K562 (cell line): ENCODE data around the gene LMO7. TPM values are rescaled to one million over a fixed set of nuclear protein-coding genes. Genes with fewer than 3 reads are reported as not detected.

Source experiments
- ATAC-seq: fragments of 200-7000 bp; cut with Tn5 transposase; 3 replicates; pipeline ENCODE4 v1.9.1; 2020; ENCODE audit warnings: moderate library complexity
- BruUV-seq: library from RNA; stranded (reverse); fragments of 400-500 nt; replicated peaks from 2 replicates; lab custom pipeline; 2021; lab: Mats Ljungman, UMichigan
- CTCF ChIA-PET: fragments of 300-600 bp; formaldehyde crosslinking; extraction: SDS; loops from one replicate; lab custom pipeline; 2021; ENCODE audit warnings: low intra/inter-chr PET ratio; lab: Yijun Ruan, JAX
- POLR2A ChIA-PET: fragments of 300-600, 350-650 bp; sonication (Branson Sonifier 250); formaldehyde crosslinking; extraction: SDS; loops from one replicate; lab custom pipeline; 2021; ENCODE audit warnings: antibody characterized with exemption, inconsistent platforms; lab: Yijun Ruan, JAX
- DNase-seq, 4 experiments: peaks; one replicate each; pipeline versions ENCODE4 v3.0.0 to v3.0.0-alpha.2; 2011 to 2018; ENCODE audit warnings: low spot score in 3 of 4, mixed read lengths in 3 of 4; ENCODE audit errors: extremely low read depth in 1 of 4
- FAIRE-seq: peaks from 2 replicates; lab custom pipeline; 2011; peaks lifted over from hg19 to GRCh38; lab: Jason Lieb, UNC
- H2AFZ ChIP-seq: 2 replicates; pipeline ENCODE4 v1.6.0; 2011; ENCODE audit warnings: low read depth, low read length, control low read depth, inconsistent platforms
- H3K27ac ChIP-seq: fragments of 200-600 bp; 3 replicates; pipeline ENCODE4 v1.8.0; 2011; ENCODE audit warnings: low read depth, mild to moderate bottlenecking, control low read depth, inconsistent platforms, low read length, moderate library complexity, mixed read lengths; ENCODE audit errors: extremely low read depth
- H3K27me3 ChIP-seq, 2 experiments: fragments of 300-600 bp in 1 of 2; 2 replicates in 1 of 2; 3 replicates in 1 of 2; pipeline versions ENCODE4 v1.6.0 to v1.8.0; 2011; ENCODE audit warnings: inconsistent platforms in 2 of 2, low read length in 2 of 2, mild to moderate bottlenecking in 1 of 2, mixed read lengths in 1 of 2, moderate library complexity in 1 of 2; ENCODE audit not compliant: control insufficient read depth in 2 of 2, insufficient read depth in 2 of 2
- H3K36me3 ChIP-seq: fragments of 300-600 bp; 3 replicates; pipeline ENCODE4 v1.8.0; 2011; ENCODE audit warnings: mild to moderate bottlenecking, low read length, inconsistent platforms; ENCODE audit not compliant: control insufficient read depth, insufficient read depth
- H3K4me1 ChIP-seq, 2 experiments: fragments of 200-600 bp in 1 of 2; replicated peaks in 1 of 2; 2 replicates in 1 of 2; 3 replicates in 1 of 2; pipeline versions ENCODE4 v1.5.1 to v1.8.0; 2011; ENCODE audit warnings: inconsistent platforms in 2 of 2, low read length in 2 of 2, mild to moderate bottlenecking in 1 of 2, mixed read lengths in 1 of 2, moderate library complexity in 1 of 2; ENCODE audit not compliant: control insufficient read depth in 2 of 2, insufficient read depth in 2 of 2
- H3K4me2 ChIP-seq: 2 replicates; pipeline ENCODE4 v1.6.1; 2011; ENCODE audit warnings: low read length, control low read depth, inconsistent platforms, mixed read lengths; ENCODE audit not compliant: insufficient read depth
- H3K4me3 ChIP-seq: fragments of 200-600 bp; sonication (generic), shearing (Covaris generic); 2 replicates; pipeline ENCODE4 v1.5.1; 2016; ENCODE audit warnings: control low read depth, inconsistent platforms
- H3K79me2 ChIP-seq: fragments of 200-600 bp; 3 replicates; pipeline ENCODE4 v1.8.0; 2011; ENCODE audit warnings: low read length, inconsistent platforms; ENCODE audit not compliant: control insufficient read depth, insufficient read depth
- H3K9ac ChIP-seq, 2 experiments: 2 replicates each; pipeline versions ENCODE4 v1.6.0 to v1.6.1; 2011; ENCODE audit warnings: low read depth in 2 of 2, low read length in 2 of 2, control low read depth in 1 of 2, inconsistent platforms in 1 of 2, mild to moderate bottlenecking in 1 of 2, mixed read lengths in 1 of 2; ENCODE audit not compliant: insufficient read depth in 1 of 2
- H3K9me1 ChIP-seq: one replicate; pipeline ENCODE4 v1.6.0; 2011; ENCODE audit warnings: inconsistent platforms, mild to moderate bottlenecking, low read length, moderate library complexity; ENCODE audit not compliant: control insufficient read depth, insufficient read depth
- H3K9me3 ChIP-seq: replicated peaks from 2 replicates; pipeline ENCODE4 v1.5.1; 2011; ENCODE audit warnings: low read depth, low read length, inconsistent platforms; ENCODE audit not compliant: control insufficient read depth, insufficient read depth
- H4K20me1 ChIP-seq: replicated peaks from 2 replicates; pipeline ENCODE4 v1.6.1; 2011; ENCODE audit warnings: low read length, inconsistent platforms, mixed read lengths; ENCODE audit not compliant: control insufficient read depth, insufficient read depth
- CBFA2T2 ChIP-seq: fragments of 450-650 bp; conservative IDR thresholded peaks from 2 replicates; pipeline ENCODE4 v1.6.1; 2017; ENCODE audit warnings: mild to moderate bottlenecking
- EGR1 ChIP-seq: fragments of 450-650 bp; conservative IDR thresholded peaks from 2 replicates; pipeline ENCODE4 v1.6.1; 2017; ENCODE audit warnings: mild to moderate bottlenecking
- PHB ChIP-seq: fragments of 250-450 bp; sonication (Bioruptor Pico); IDR thresholded peaks from 2 replicates; pipeline ENCODE4 v1.5.0; 2021
- SMARCB1 ChIP-seq: IDR thresholded peaks from 2 replicates; pipeline ENCODE4 v1.6.1; 2011; ENCODE audit warnings: improper control_type of control experiment, low read depth; ENCODE audit not compliant: insufficient read length
- XRCC4 ChIP-seq: IDR thresholded peaks from one replicate; pipeline ENCODE4 v1.6.1; 2011; ENCODE audit not compliant: insufficient read depth, insufficient read length; ENCODE audit errors: extremely low read depth
- ZNF277 ChIP-seq: fragments of 250-450 bp; sonication (Bioruptor Pico); IDR thresholded peaks from 2 replicates; pipeline ENCODE4 v1.8.0; 2022; ENCODE audit warnings: inconsistent platforms, mild to moderate bottlenecking, moderate library complexity, borderline replicate concordance
- ZNF282 ChIP-seq: sonication (generic); formaldehyde crosslinking; IDR thresholded peaks from 2 replicates; pipeline ENCODE4 v1.8.1; 2023; ENCODE audit warnings: missing genetic modification reagents
- ZNF395 ChIP-seq: fragments of 200-800 bp; sonication (Bioruptor generic); IDR thresholded peaks from 2 replicates; pipeline ENCODE4 v1.6.1; 2017; ENCODE audit warnings: missing genetic modification characterization, missing compliant biosample characterization
- ZNF778 ChIP-seq: fragments of 450-650 bp; formaldehyde crosslinking; IDR thresholded peaks from 2 replicates; pipeline ENCODE4 v1.4.0; 2020; ENCODE audit warnings: mild to moderate bottlenecking, moderate library complexity
- WGBS: fragments of 100-300 bp; shearing (Covaris generic); methylation state at CpG from one replicate; pipeline ENCODE4 v1.1.6; 2016; ENCODE audit warnings: low coverage, mixed read lengths; ENCODE audit not compliant: insufficient coverage; ENCODE audit errors: missing lambda C conversion rate; 5-methylcytosine and 5-hydroxymethylcytosine counted together
- in situ Hi-C: fragments of 300-500 bp; cut with MboI; formaldehyde crosslinking; loops from 4 replicates; pipeline ENCODE4 v1.15.0; 2018; ENCODE audit warnings: inconsistent platforms, mixed read lengths
- intact Hi-C: fragments of 100-400 bp; cut with micrococcal nuclease; formaldehyde crosslinking; loops from 2 replicates; pipeline ENCODE4 v1.14.2; 2022
- polyA plus RNA-seq, 8 experiments: library from polyadenylated mRNA; depleted of rRNA in 4 of 8; stranded (reverse) in 5 of 8; unstranded in 3 of 8; fragments of >200 nt; fragmentation: Nextera tagmentation in 2 of 8; fragmentation: Illumina TruSeq in 1 of 8; extraction: Ambion mirVana in 2 of 8; extraction: Trizol in 1 of 8; gene quantifications; 2 replicates each; pipeline versions ENCODE4 v1.2.1 to v1.2.3, GENCODE V29; 2011 to 2014; ENCODE audit warnings: inconsistent platforms in 1 of 8, missing spikeins in 1 of 8
- total RNA-seq, 7 experiments: library from RNA; depleted of rRNA in 6 of 7; stranded (reverse); fragments of >200 nt in 6 of 7; fragmentation: Illumina TruSeq in 2 of 7; extraction: Trizol in 2 of 7; gene quantifications; 2 replicates each; pipeline versions ENCODE4 v1.2.1 to v1.2.3, GENCODE V29; 2011 to 2021; ENCODE audit warnings: low replicate concordance in 1 of 7

The LMO7 gene
- total and polyA plus RNA-seq, 9 of the 15 experiments (the other 6 are each of a cell fraction or from before 2014, with no cell fraction given) = 0.42 to 4.3 (median 1.7) TPM

DNA sequence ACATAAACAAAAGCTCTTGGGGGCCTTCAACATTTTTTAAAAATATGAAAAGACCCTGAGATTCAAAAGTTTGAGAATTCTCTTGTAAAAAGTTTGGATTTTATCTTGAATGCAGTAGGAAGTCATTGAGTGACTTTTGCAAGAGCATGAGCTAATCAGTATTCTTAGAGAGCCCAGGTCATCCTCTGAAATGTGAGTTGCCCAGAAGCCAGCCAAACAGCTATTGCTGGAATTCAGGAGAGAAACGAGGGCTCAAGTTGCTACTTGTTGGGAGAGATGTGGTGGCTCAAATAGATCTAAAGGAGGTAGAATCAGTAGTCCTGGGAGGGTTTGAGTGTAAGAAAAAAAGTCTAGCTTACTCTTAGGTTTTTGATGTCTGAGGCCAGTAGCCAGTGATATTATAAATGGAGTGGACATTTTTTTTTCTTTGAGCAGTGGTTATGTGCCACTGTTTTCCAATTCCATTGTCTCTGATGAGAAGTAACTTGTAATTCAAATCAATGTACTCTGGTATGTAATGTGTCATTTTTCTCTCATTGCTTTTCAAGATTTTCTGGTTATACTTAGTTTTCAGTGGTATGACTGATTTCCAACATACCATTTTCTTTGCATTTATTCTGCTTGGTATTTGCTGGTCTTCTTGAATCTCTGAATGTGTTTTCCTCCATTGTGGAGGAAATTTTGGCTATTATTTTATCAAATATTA lies 30.7 kb downstream of the LMO7 start:
- BruUV-seq = no TSS peak
- FAIRE-seq = no peak
- no peaks in the 10 kb centered on the region for H4K20me1 ChIP-seq
- H3K79me2 ChIP-seq = no peaks in the 10 kb centered on the region
- H3K9me3 ChIP-seq = no peaks in the 10 kb centered on the region
- no peak overlapping the region for H3K27ac ChIP-seq
- H2AFZ ChIP-seq = no peak overlapping the region
- no peak overlapping the region for H3K9ac ChIP-seq
- 13% methylated on average over 1 of the region's 1 CpG for WGBS
- in situ Hi-C loops = no loop called here
- TF ChIP-seq ZNF778 (CRISPR knock-in tag) (no peak), ZNF282 (CRISPR knock-in tag) (no peak), EGR1 (no peak), ZNF395 (no peak), ZNF277 (no peak), PHB (no peak), SMARCB1 (no peak), XRCC4 (no peak), CBFA2T2 (no peak)
- TF ChIP-seq, all 486 proteins: peak for 0
- Histone ChIP-seq H3K36me3 (no peaks in the 10 kb centered on the region), H3K4me3 (no peak overlapping the region), H3K9me1 (no peaks in the 10 kb centered on the region), H3K27me3 (no peaks in the 10 kb centered on the region), H3K4me1 (no peaks in the 10 kb centered on the region), H3K4me2 (no peak overlapping the region)
- ChIA-PET CTCF (no interaction called here), POLR2A (no interaction called here)
- no peak for ATAC-seq
- DNase-seq = no peak
- intact Hi-C loops = loop anchor here (10.0 kb wide), 1 partner anchor 182 kb away; the partner anchor contains the start of gene TBC1D4
